GM21390 (cell line): ENCODE results near the gene TAF1A.

ENCODE experiments used
- ATAC-seq: cut with Tn5 transposase; IDR thresholded peaks from one replicate; pipeline ENCODE4 v1.9.1; 2021; ENCODE audit not compliant: unreplicated experiment

The TAF1A gene

DNA sequence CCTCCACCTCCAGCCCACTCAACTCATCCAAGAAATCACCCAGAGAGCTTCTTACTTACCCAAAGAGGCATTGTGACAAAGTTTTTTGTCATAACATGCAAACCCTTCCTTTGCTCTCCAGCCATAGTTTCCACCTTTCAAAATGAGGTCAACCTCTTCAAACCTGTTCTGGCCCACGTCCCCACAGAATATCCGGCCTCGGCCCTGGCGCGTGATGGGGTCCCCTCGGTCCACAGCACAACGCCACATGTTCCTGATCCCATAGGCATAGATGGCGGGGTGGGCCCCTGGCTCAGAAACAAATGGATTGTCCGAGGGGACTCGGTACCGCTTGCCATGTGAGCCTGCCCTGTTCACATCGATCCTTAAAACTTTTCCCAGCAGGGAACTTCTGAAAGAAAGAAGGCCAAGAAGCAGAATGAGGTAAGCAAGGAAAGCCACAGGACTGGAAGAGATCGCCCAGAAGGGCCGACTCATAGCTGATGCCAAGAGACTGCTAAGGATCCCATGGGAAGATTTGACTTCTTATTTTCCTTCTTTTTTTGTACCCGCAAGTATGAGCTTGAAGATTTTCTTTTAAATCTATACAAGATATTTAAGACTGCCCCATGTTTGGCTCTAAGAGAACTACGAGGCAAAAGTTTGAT is 49.7 kb downstream of the TAF1A start:
- ATAC-seq: no peak

DNA sequence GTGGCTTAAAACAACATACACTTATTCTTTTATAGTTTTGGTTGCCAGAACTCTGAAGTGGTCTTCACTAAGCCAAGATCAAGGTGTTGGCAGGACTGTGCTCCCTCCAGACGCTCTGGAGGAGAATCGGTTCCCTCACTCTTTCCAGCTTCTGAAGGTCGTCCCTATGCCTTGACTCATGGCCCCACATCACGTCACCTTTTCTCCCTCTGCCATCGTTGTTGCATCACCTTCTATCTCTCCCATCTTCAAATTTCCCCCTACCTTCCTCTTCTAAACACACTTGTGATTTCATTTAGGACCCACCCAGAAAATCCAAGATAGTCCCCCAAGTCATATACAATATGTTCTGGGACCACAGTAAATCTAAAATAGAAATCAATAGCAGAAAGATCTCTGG is 54.3 kb downstream of the TAF1A start:
- no peak for ATAC-seq

DNA sequence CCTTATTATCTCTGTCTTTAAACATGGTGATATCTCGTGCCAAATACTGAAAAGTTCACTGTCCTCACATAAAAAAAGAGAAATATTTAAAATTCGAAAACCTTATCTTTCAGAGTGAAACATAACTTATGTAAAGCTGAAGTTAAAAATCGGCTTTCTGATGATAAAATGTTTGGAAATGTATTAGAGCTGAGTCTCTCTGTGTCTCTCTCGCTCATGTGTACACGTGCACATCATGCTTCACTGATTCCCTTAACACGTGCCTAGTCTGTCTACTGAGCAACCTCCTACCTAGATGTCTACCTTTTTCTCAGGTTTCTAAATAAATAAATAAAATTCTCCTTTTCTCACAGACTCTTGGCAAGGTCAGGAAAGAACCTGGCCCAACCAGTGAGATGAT is 58.9 kb downstream of the TAF1A start:
- no peak for ATAC-seq

GRCh38 chr1:222529916-222530315 is 59.8 kb downstream of the TAF1A start:
- ATAC-seq: no peak

DNA sequence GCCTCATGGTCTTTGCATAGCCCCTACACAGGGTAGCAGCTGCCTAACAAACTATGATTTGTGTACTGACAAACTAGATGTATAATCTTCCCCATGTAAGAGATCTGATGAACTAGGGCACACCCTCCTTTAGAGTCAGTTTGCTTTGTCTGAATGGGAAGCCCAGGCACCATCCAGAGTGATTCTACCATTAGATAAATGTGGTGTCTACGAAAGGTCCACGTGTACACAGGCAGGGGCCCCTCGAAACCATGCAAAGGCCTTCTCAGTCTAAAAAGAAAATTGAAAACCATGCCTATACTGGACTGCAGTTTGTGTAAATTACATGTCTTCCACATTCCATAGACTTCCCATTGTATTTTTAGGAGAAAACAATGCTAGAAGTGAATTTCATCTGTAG is 60.6 kb downstream of the TAF1A start:
- no peak for ATAC-seq

DNA sequence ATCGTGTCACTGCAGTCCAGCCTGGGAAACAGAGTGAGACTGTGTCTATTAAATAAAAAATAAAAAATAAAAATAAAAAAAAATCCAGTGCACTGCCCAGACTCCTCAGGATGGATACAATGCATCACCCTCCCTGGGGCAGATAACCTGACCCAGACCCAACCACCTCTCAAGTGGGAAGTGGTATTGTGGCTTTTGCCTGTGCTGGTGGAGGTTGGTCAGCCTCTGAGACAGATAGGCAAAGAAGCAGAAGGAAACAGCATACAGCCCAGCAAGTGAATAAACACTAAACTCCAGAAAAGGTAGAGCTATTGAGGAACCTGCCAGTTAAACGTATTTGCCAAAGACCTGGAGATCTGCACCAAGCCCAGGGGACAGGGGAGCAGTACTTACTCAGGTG is 63.8 kb downstream of the TAF1A start:
- ATAC-seq: no peak

- ATAC-seq: no peak
Observed at GRCh38 chr1:222523852-222524251, 65.9 kb downstream of the TAF1A start.

DNA sequence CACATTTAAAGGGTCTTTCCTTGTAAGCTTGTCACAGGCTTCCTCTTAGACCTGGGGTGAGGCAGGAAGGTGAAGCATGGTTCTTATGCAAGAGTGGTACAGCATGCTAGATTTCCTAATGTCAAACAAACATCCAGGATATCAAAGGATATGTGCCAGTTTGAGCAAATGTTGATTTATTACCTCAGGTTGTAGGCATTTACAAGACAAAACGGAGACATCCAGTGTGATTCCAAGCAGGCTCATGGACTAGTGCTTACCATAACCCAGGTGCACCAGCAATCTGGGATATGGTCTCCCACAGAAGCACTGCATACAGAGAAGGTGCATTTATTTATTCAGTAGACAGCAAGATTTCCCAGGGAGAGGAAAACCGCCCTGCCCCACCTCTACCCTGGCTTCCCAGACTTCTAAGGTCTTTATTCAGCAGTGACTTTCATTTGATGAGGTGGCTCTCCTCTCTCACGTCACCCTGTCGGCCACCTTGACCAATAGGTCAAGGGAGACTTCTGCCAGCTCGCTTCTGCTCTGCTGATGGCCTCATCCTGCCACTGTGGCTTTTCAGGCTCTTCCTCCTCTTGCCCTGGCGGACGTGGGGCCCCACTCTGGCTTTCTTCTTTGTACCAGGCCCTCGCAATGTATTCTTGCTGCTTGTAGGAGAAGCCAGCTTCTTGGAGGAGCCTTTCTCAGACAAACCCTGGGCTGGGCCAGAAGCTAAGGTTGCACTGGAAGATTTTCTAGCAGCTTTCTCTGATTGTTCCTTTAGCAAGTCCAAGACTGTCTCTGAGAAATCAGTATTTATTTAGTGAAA is 67.4 kb downstream of the TAF1A start:
- ATAC-seq: no peak

- ATAC-seq: no peak
Observed at GRCh38 chr1:222521299-222522104, 68.2 kb downstream of the TAF1A start.
